KMS-11 (cell line): Measurements from ENCODE around the gene SH3BGRL3.
"Not testable (repeated sequence)": the region's sequence is repeated elsewhere in the genome, so short reads cannot be mapped to it uniquely, and the experiment has no call there.

ENCODE experiments used
- H2AFZ ChIP-seq: fragments of 200-600 bp; sonication (generic); 2 replicates; pipeline ENCODE4 v1.6.1; 2016; ENCODE audit warnings: antibody characterized with exemption, mixed run types, low read depth
- H3K27ac ChIP-seq: fragments of 200-600 bp; sonication (generic); 2 replicates; pipeline ENCODE4 v1.6.1; 2016; ENCODE audit warnings: mild to moderate bottlenecking, mixed run types
- H3K27me3 ChIP-seq: fragments of 200-600 bp; sonication (generic); 2 replicates; pipeline ENCODE4 v1.6.1; 2017; ENCODE audit warnings: mild to moderate bottlenecking, low read depth, mixed run types, moderate library complexity; ENCODE audit not compliant: insufficient read depth
- H3K36me3 ChIP-seq: fragments of 200-600 bp; sonication (generic); 2 replicates; pipeline ENCODE4 v1.6.1; 2017; ENCODE audit warnings: mild to moderate bottlenecking, mixed run types; ENCODE audit not compliant: insufficient read depth
- H3K4me1 ChIP-seq: fragments of 200-600 bp; sonication (generic); 2 replicates; pipeline ENCODE4 v1.6.1; 2016; ENCODE audit warnings: mild to moderate bottlenecking, low read depth, mixed run types; ENCODE audit not compliant: poor library complexity, severe bottlenecking
- H3K4me2 ChIP-seq: fragments of 200-600 bp; sonication (generic); 2 replicates; pipeline ENCODE4 v1.7.0; 2016; ENCODE audit warnings: mild to moderate bottlenecking, mixed run types
- H3K4me3 ChIP-seq: fragments of 200-600 bp; sonication (generic); IDR thresholded peaks from 2 replicates; pipeline ENCODE4 v1.6.1; 2017; ENCODE audit warnings: low read depth, low read length, mixed read lengths; ENCODE audit not compliant: insufficient read depth
- H3K79me2 ChIP-seq: fragments of 200-600 bp; sonication (generic); 2 replicates; pipeline ENCODE4 v1.6.1; 2016; ENCODE audit warnings: low read depth, mixed run types; ENCODE audit not compliant: insufficient read depth
- H3K9ac ChIP-seq: fragments of 200-600 bp; sonication (generic); 2 replicates; pipeline ENCODE4 v1.6.1; 2016; ENCODE audit warnings: mild to moderate bottlenecking, mixed run types
- H4K20me1 ChIP-seq: fragments of 200-600 bp; sonication (generic); 2 replicates; pipeline ENCODE4 v1.6.1; 2016; ENCODE audit warnings: mild to moderate bottlenecking, mixed run types; ENCODE audit not compliant: insufficient read depth
- CTCF ChIP-seq: fragments of 200-600 bp; sonication (generic); conservative IDR thresholded peaks from 2 replicates; pipeline ENCODE4 v1.6.1; 2017; ENCODE audit warnings: low read depth, mild to moderate bottlenecking, antibody characterized with exemption, low read length, moderate library complexity, mixed read lengths

SH3BGRL3 gene

GRCh38 chr1:26327956-26328362 lies 48.1 kb downstream of the SH3BGRL3 start:
- TF ChIP-seq CTCF, result no peak

GRCh38 chr1:26328597-26328996 lies 48.7 kb downstream of the SH3BGRL3 start:
- no peak overlapping the region for H3K27ac ChIP-seq

More at GRCh38 chr1:26327956-26328362, 48.1 kb downstream of the SH3BGRL3 start:
- Histone ChIP-seq H3K27me3 (no peaks in the 10 kb centered on the region), H3K4me2 (no peak overlapping the region), H3K27ac (no peak overlapping the region), H3K36me3 (no peaks in the 10 kb centered on the region), H3K9ac (no peak overlapping the region), H3K4me3 (no peak overlapping the region), H4K20me1 (no peaks in the 10 kb centered on the region), H2AFZ (no peak overlapping the region), H3K4me1 (no peaks in the 10 kb centered on the region), H3K79me2 (no peaks in the 10 kb centered on the region)

GRCh38 chr1:26329380-26329779 lies 49.5 kb downstream of the SH3BGRL3 start:
- H3K4me1 ChIP-seq, H3K79me2 ChIP-seq, H3K36me3 ChIP-seq, H2AFZ ChIP-seq, H4K20me1 ChIP-seq, H3K4me2 ChIP-seq, H3K4me3 ChIP-seq, H3K9ac ChIP-seq, H3K27ac ChIP-seq, H3K27me3 ChIP-seq: not testable (repeated sequence)

More at GRCh38 chr1:26328597-26328996, 48.7 kb downstream of the SH3BGRL3 start:
- no peaks in the 10 kb centered on the region for H3K27me3 ChIP-seq
- H3K4me3 ChIP-seq, result no peak overlapping the region
- H2AFZ ChIP-seq, result no peak overlapping the region
- no peaks in the 10 kb centered on the region for H3K79me2 ChIP-seq
- TF ChIP-seq CTCF, result no peak
- no peaks in the 10 kb centered on the region for H3K36me3 ChIP-seq
- no peaks in the 10 kb centered on the region for H4K20me1 ChIP-seq
- no peak overlapping the region for H3K9ac ChIP-seq
- no peaks in the 10 kb centered on the region for H3K4me1 ChIP-seq
- no peak overlapping the region for H3K4me2 ChIP-seq

GRCh38 chr1:26330276-26330675 lies 50.4 kb downstream of the SH3BGRL3 start:
- Histone ChIP-seq H3K27me3 (no peaks in the 10 kb centered on the region), H4K20me1 (no peaks in the 10 kb centered on the region), H3K4me2 (no peak overlapping the region), H3K79me2 (no peaks in the 10 kb centered on the region), H3K36me3 (no peaks in the 10 kb centered on the region), H2AFZ (no peak overlapping the region), H3K4me1 (no peaks in the 10 kb centered on the region), H3K9ac (no peak overlapping the region), H3K4me3 (no peak overlapping the region), H3K27ac (no peak overlapping the region)
- no peak for TF ChIP-seq CTCF
